22Rv1 (cell line): ENCODE results near the gene ZNF354C.

Source experiments
- H3K27ac ChIP-seq: fragments of 450-650 bp; 2 replicates; pipeline ENCODE4 v1.5.1; 2017
- CTCF ChIP-seq: fragments of 450-650 bp; IDR thresholded peaks from 2 replicates; pipeline ENCODE4 v1.5.1; 2017; ENCODE audit warnings: mild to moderate bottlenecking
- ZFX ChIP-seq: fragments of 450-650 bp; IDR thresholded peaks from 2 replicates; pipeline ENCODE4 v1.6.1; 2017; ENCODE audit warnings: antibody characterized with exemption, borderline replicate concordance

Gene ZNF354C

GRCh38 chr5:179129607-179130071 lies 69.5 kb downstream of the ZNF354C start:
- TF ChIP-seq CTCF (no peak), ZFX (no peak)
- H3K27ac ChIP-seq, result no peak overlapping the region

GRCh38 chr5:179130101-179130681 lies 70.0 kb downstream of the ZNF354C start:
- no peak overlapping the region for H3K27ac ChIP-seq
- TF ChIP-seq CTCF (no peak), ZFX (no peak)

GRCh38 chr5:179131321-179131835 lies 71.2 kb downstream of the ZNF354C start:
- TF ChIP-seq ZFX (no peak), CTCF (no peak)
- H3K27ac ChIP-seq, result no peak overlapping the region

GRCh38 chr5:179131886-179132585 lies 71.9 kb downstream of the ZNF354C start:
- TF ChIP-seq ZFX (no peak), CTCF (no peak)
- H3K27ac ChIP-seq, result no peak overlapping the region

GRCh38 chr5:179132586-179133355 lies 72.6 kb downstream of the ZNF354C start:
- no peak for TF ChIP-seq CTCF
- TF ChIP-seq ZFX, result no peak

More at GRCh38 chr5:179132586-179133355, 72.6 kb downstream of the ZNF354C start:
- H3K27ac ChIP-seq, result no peak overlapping the region
